ENCODE data around the gene YTHDF1. TPM values are rescaled to one million over a fixed set of nuclear protein-coding genes. Genes with fewer than 3 reads are reported as not detected.

Gene YTHDF1
- total and polyA plus RNA-seq, 2 donors (not counting 1 experiment from before 2014, with no cell fraction given), result 25.3 to 40.5 TPM

DNA sequence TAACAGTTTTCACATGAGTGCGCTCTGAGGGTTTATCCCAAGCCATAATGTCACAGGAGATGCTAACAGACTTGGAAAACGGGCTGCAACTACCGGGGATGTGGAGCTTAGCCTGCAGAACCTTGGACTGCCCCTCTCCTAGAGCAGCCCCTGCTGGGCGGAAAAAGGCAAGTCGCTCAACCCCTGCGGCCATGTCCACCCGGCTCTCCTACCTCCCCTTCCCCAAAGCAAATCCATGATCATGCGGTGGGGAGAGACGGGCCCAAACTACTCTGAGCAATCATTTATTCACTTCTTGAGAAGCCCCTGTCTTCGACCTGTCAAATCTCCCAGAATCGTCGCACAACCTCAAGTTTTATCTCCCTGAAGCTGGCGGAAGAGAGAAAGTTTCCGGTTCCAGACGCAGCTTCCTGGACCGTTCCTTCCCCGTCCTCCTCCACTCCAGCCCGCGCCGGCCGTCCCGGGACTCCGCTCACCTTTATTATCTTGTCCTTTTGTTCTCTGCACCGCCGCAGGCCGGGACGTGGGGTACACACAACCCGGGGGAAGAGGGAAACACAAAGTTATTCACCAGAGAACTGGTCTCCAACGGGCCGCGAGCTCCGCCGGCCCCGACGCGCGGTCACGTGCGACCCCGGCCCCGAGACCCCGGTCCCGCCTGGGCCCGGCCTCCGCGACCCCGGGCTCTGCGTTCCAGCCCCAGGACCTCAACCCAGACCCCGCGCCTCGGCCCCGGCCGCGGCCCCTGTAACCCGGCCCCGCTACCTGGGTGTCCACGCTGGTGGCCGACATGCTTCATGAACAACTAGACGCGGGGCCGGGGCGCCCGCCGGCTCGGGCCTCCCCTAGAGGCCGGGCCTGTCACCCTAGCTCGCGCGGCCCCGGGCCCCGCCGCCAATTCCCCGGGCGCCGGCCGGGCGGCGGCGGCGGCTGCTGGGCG lies 560 bp downstream of the YTHDF1 start:
- Histone ChIP-seq H3K27ac (ENCODE audit: low read length in 2 of 2) (peak overlapping the region in 1 of 2 donors; percentile 81), H3K9me3 (ENCODE audit: control extremely low read depth in 1 of 3, control insufficient read depth in 2 of 3, insufficient read depth in 1 of 3, low read length in 2 of 3) (no peaks in the 10 kb centered on the region), H3K4me1 (ENCODE audit: control insufficient read depth in 2 of 2, insufficient read depth in 2 of 2, low read length in 2 of 2) (peaks cover 16 to 30% of the 10 kb centered on the region in 2 donors), H3K4me3 (ENCODE audit: control extremely low read depth in 1 of 5, extremely low read depth in 1 of 5, insufficient read depth in 1 of 5, low read depth in 2 of 5, low read length in 4 of 5) (peak overlapping the region in 4 of 5 experiments; percentile 51 to 80 (median 70)), H3K9ac (ENCODE audit: low read length) (peak overlapping the region; percentile 82), H3K36me3 (replicated peaks in 1 of 2; ENCODE audit: control extremely low read depth in 1 of 2, control insufficient read depth in 1 of 2, extremely low read depth in 1 of 2, insufficient read depth in 2 of 2, low read length in 1 of 2) (peaks cover 0 to 31% of the 10 kb centered on the region in 2 experiments), H4K20me1 (ENCODE audit: control insufficient read depth, insufficient read depth, low read length, poor library complexity, severe bottlenecking) (peaks cover 43% of the 10 kb centered on the region), H3K27me3 (replicated peaks in 1 of 4; ENCODE audit: control extremely low read depth in 1 of 4, control insufficient read depth in 3 of 4, insufficient read depth in 4 of 4, low read length in 3 of 4) (peaks cover 0 to 3% (median 0%) of the 10 kb centered on the region in 4 experiments), H3K4me2 (replicated peaks; ENCODE audit: low read depth, low read length, poor library complexity, severe bottlenecking) (peak overlapping the region; percentile 85), H3K79me2 (ENCODE audit: control insufficient read depth, insufficient read depth, low read length) (peaks cover 58% of the 10 kb centered on the region), H2AFZ (ENCODE audit: insufficient read depth, low read depth, low read length, poor library complexity, severe bottlenecking) (peak overlapping the region; percentile 67)
- intact Hi-C loops (cut with micrococcal nuclease), result loop anchor here (1.0 to 5.0 kb wide), 2 partner anchors 36 to 288 kb away; partner anchors contain the start of gene DIDO1
- Mint-ChIP-seq H3K27me3 (peaks cover 4% of the 10 kb centered on the region), H3K4me3 (peak overlapping the region; percentile 88), H3K4me1 (peaks cover 40% of the 10 kb centered on the region), H3K27ac (peak overlapping the region; percentile 86), H3K9me3 (ENCODE audit: insufficient read depth) (no peaks in the 10 kb centered on the region)
- WGBS (ENCODE audit: insufficient coverage), result 4% methylated on average over 79 of the region's 81 CpGs
- ATAC-seq (ENCODE audit: low read depth), result no peak
- TF ChIP-seq, protein P1, sequence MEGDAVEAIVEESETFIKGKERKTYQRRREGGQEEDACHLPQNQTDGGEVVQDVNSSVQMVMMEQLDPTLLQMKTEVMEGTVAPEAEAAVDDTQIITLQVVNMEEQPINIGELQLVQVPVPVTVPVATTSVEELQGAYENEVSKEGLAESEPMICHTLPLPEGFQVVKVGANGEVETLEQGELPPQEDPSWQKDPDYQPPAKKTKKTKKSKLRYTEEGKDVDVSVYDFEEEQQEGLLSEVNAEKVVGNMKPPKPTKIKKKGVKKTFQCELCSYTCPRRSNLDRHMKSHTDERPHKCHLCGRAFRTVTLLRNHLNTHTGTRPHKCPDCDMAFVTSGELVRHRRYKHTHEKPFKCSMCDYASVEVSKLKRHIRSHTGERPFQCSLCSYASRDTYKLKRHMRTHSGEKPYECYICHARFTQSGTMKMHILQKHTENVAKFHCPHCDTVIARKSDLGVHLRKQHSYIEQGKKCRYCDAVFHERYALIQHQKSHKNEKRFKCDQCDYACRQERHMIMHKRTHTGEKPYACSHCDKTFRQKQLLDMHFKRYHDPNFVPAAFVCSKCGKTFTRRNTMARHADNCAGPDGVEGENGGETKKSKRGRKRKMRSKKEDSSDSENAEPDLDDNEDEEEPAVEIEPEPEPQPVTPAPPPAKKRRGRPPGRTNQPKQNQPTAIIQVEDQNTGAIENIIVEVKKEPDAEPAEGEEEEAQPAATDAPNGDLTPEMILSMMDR (IDR thresholded peaks at IDR 0.05), result no peak
- TF ChIP-seq EZH2 (IDR thresholded peaks at IDR 0.05; ENCODE audit: borderline replicate concordance, insufficient read depth, low read depth, low read length, poor library complexity, severe bottlenecking), result no peak
- no peak for DNase-seq
- ChIA-PET POLR2A (interaction anchor here (0.5 to 0.6 kb wide), 2 partner anchors 16 to 57 kb away, joined by 4 to 5 read pairs; partner anchors contain the start of gene ARFGAP1), CTCF (interaction anchor here (0.7 to 4.7 kb wide), 2 partner anchors 8 to 66 kb away, joined by 3 to 27 read pairs; no protein-coding TSS in a partner anchor)
